HEK293T (cell line): Measurements from ENCODE around the gene ITGA11.
A peak's percentile ranks its signal among the peaks of the same experiment; 100 is the strongest.

ENCODE experiments used
- CTCF ChIA-PET: fragments of 350-600 bp; formaldehyde crosslinking; extraction: SDS; loops from one replicate; lab custom pipeline; 2021; ENCODE audit warnings: antibody characterized with exemption, inconsistent platforms; lab: Yijun Ruan, JAX
- POLR2A ChIA-PET: fragments of 350-600 bp; formaldehyde crosslinking; extraction: SDS; loops from one replicate; lab custom pipeline; 2020; ENCODE audit warnings: antibody characterized with exemption, inconsistent platforms; lab: Yijun Ruan, JAX
- DNase-seq: peaks from one replicate; pipeline ENCODE4 v3.0.0; 2012; ENCODE audit warnings: mixed read lengths; ENCODE audit errors: extremely low spot score
- ARNT ChIP-seq: fragments of 450-650 bp; IDR thresholded peaks from 2 replicates; pipeline ENCODE4 v1.6.1; 2017; ENCODE audit warnings: mild to moderate bottlenecking
- BHLHE40 ChIP-seq: fragments of 450-650 bp; IDR thresholded peaks from 2 replicates; pipeline ENCODE4 v1.6.1; 2016; ENCODE audit warnings: mild to moderate bottlenecking, moderate library complexity, borderline replicate concordance
- CTBP1 ChIP-seq: fragments of 450-650 bp; IDR thresholded peaks from 2 replicates; pipeline ENCODE4 v1.6.1; 2016; ENCODE audit warnings: borderline replicate concordance
- ELF4 ChIP-seq: fragments of 450-650 bp; IDR thresholded peaks from 2 replicates; pipeline ENCODE4 v1.6.1; 2017; ENCODE audit warnings: antibody characterized with exemption
- FOXA1 ChIP-seq: fragments of 450-650 bp; IDR thresholded peaks from 2 replicates; pipeline ENCODE4 v1.6.1; 2016; ENCODE audit warnings: mild to moderate bottlenecking
- FOXK2 ChIP-seq: fragments of 450-650 bp; IDR thresholded peaks from 2 replicates; pipeline ENCODE4 v1.6.1; 2016; ENCODE audit warnings: mild to moderate bottlenecking
- FOXM1 ChIP-seq: fragments of 450-650 bp; IDR thresholded peaks from 2 replicates; pipeline ENCODE4 v1.6.1; 2017; ENCODE audit warnings: mild to moderate bottlenecking, borderline replicate concordance
- HDGF ChIP-seq: fragments of 450-650 bp; IDR thresholded peaks from 2 replicates; pipeline ENCODE4 v1.6.1; 2017; ENCODE audit warnings: antibody characterized with exemption, borderline replicate concordance
- L3MBTL2 ChIP-seq: fragments of 450-650 bp; conservative IDR thresholded peaks from 2 replicates; pipeline ENCODE4 v1.6.1; 2016; ENCODE audit warnings: mild to moderate bottlenecking
- LEF1 ChIP-seq: fragments of 450-650 bp; IDR thresholded peaks from 2 replicates; pipeline ENCODE4 v1.6.1; 2017; ENCODE audit warnings: mild to moderate bottlenecking, borderline replicate concordance
- NFRKB ChIP-seq: fragments of 450-650 bp; IDR thresholded peaks from 2 replicates; pipeline ENCODE4 v1.6.1; 2016; ENCODE audit warnings: mild to moderate bottlenecking, moderate library complexity
- SP1 ChIP-seq: fragments of 450-650 bp; IDR thresholded peaks from 2 replicates; pipeline ENCODE4 v1.6.1; 2017
- SUZ12 ChIP-seq: fragments of 450-650 bp; IDR thresholded peaks from 2 replicates; pipeline ENCODE4 v1.6.1; 2016; ENCODE audit warnings: mild to moderate bottlenecking
- TARDBP ChIP-seq: fragments of 450-650 bp; IDR thresholded peaks from 2 replicates; pipeline ENCODE4 v1.6.1; 2016
- ZNF384 ChIP-seq: fragments of 450-650 bp; IDR thresholded peaks from 2 replicates; pipeline ENCODE4 v1.6.1; 2016
- TF ChIP-seq, protein P1 (sequence below): fragments of 450-650 bp; IDR thresholded peaks from 2 replicates; pipeline ENCODE4 v1.6.1; 2016

The ITGA11 gene

DNA sequence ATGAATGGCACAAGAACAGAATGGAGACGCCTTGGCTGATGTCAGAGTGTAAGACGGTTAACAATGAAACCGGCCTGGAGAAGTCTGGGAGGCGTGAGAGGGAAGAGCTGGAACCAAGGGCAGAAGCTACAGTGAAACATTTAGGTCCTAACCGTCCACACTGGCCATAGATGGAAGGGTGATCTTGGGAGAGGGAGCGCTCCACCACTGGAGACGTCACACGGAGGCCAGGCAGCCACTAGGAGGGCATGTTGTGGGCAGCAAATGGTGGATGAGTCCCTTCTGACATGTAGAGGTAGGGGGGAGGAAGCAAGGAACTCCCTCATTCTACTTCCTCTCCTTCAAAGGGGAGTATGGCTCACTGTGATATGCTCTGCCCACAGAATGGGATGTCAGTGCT is 130.7 kb downstream of the ITGA11 start:
- ChIA-PET CTCF (no interaction called here), POLR2A (no interaction called here)
- TF ChIP-seq HDGF = no peak
- TF ChIP-seq NFRKB = no peak
- no peak for TF ChIP-seq BHLHE40
- no peak for TF ChIP-seq FOXA1
- TF ChIP-seq, protein P1, sequence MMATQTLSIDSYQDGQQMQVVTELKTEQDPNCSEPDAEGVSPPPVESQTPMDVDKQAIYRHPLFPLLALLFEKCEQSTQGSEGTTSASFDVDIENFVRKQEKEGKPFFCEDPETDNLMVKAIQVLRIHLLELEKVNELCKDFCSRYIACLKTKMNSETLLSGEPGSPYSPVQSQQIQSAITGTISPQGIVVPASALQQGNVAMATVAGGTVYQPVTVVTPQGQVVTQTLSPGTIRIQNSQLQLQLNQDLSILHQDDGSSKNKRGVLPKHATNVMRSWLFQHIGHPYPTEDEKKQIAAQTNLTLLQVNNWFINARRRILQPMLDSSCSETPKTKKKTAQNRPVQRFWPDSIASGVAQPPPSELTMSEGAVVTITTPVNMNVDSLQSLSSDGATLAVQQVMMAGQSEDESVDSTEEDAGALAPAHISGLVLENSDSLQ = no peak
- TF ChIP-seq L3MBTL2 = no peak
- TF ChIP-seq SUZ12 = no peak
- no peak for TF ChIP-seq ELF4
- no peak for TF ChIP-seq ARNT
- no peak for TF ChIP-seq LEF1
- TF ChIP-seq ZNF384 = no peak
- TF ChIP-seq CTBP1 = no peak
- no peak for TF ChIP-seq TARDBP
- TF ChIP-seq SP1 = no peak

DNA sequence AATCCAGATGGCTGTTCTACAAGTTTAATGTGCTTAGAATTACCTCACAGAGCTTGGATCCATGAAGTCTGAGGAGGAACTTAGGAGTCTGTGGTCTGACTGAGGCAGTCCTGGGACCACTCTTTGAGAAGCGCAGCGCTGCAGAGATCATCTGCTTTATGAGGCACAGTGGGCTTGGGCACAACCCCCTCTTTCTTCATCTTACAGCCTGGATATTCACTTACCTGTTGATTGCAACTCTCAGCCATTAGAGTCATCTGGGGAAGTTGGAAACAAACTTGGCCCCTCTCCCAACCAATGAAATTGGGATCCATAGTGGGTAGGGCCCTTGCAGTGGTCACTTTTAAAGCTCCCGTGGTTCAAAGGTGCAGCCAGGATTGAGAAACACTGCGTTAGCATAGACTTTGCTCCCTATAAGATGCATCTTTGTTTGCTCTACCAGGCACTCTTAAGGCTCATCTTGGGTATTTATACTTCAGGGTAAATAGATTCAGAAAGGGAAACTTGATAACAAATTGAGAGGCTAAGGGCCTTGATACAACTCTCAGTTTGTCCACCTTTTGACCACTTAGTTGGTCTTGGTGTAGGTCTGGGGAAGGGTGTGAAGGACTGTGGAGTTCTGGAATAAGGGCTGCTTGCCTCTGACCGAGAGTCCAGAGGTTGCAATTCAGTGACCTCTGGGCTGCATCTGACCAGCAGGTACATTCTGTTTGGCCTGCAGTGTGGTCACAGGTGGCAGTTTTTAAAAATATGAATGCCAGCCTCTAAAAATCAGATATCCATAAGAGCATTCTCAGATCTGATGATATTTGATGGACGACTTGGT is 131.6 kb downstream of the ITGA11 start:
- DNase-seq = no peak
- ChIA-PET POLR2A (interaction anchor here (0.8 to 1.7 kb wide), 3 partner anchors 11 to 22 kb away, joined by 3 to 9 read pairs (median 5); partner anchors contain the start of gene FEM1B), CTCF (no interaction called here)
- TF ChIP-seq HDGF = no peak
- no peak for TF ChIP-seq FOXM1
- TF ChIP-seq NFRKB = no peak
- no peak for TF ChIP-seq ZNF384
- TF ChIP-seq BHLHE40 = no peak
- TF ChIP-seq CTBP1 = no peak
- TF ChIP-seq FOXA1 = no peak
- TF ChIP-seq ELF4 = no peak
- TF ChIP-seq, protein P1 = no peak
- no peak for TF ChIP-seq FOXK2
- no peak for TF ChIP-seq LEF1
- no peak for TF ChIP-seq ARNT

More for the DNA sequence above, 130.7 kb downstream of the ITGA11 start:
- DNase-seq = peak; percentile 4

DNA sequence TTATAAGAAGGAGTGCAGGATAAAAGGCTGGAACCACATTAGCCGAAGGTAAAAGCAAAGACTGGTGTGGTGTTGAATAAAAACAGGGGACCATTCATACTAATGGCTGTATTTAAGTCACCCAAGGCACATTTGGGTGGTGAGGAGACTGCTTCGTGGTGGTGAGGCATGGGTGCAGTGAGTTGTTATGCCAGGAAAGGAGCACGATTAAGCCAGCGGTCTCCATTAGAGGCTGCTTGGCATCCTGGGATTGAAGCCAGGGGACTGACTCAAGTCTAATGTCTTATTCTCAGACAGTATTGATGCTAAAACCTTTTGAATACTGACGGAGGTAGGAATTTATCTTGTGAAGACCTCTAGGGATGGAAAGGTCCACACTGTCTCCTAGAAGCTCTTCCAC is 132.5 kb downstream of the ITGA11 start:
- ChIA-PET POLR2A (interaction anchor here (0.8 to 1.7 kb wide), 3 partner anchors 10 to 22 kb away, joined by 3 to 9 read pairs (median 5); partner anchors contain the start of gene FEM1B), CTCF (interaction anchor here (1.3 kb wide), 1 partner anchor 19 kb away, joined by 4 read pairs; no protein-coding TSS in a partner anchor)
- no peak for TF ChIP-seq FOXM1
- no peak for TF ChIP-seq ARNT
- TF ChIP-seq FOXA1 = no peak
- no peak for TF ChIP-seq FOXK2
- TF ChIP-seq SP1 = no peak
- DNase-seq = no peak

DNA sequence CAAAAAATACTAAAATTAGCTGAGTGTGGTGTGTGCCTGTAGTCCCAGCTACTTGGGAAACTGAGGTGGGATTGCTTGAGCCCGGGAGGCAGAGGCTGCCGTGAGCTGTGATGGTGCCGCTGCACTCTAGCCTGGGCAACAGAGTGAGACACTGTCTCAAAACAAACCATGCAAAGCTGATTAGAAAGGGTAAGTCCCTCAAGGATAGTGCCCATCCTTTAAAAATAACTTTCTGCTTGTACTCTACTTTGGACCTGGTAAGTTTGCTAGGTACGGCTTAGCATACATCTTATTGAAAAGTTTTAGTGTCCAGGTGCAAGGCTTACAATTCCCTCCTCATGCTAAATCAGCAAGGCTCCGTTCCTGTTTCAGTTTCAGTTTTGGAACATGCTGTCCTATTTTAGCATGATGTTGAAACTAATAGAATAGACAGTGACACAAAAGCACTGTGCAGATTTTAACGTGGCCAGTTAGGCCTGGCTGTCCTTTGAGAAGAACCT is 133.0 kb downstream of the ITGA11 start:
- TF ChIP-seq L3MBTL2 (no peak), NFRKB (no peak), HDGF (no peak), BHLHE40 (no peak), CTBP1 (no peak), FOXK2 (no peak), LEF1 (no peak)
- TF ChIP-seq, protein P1 = no peak
- ChIA-PET CTCF (interaction anchor here (0.7 to 1.3 kb wide), 2 partner anchors 7 to 18 kb away, joined by 4 to 5 read pairs; no protein-coding TSS in a partner anchor), POLR2A (interaction anchor here (1.7 kb wide), 1 partner anchor 10 kb away, joined by 5 read pairs; no protein-coding TSS in a partner anchor)
- no peak for DNase-seq

DNA sequence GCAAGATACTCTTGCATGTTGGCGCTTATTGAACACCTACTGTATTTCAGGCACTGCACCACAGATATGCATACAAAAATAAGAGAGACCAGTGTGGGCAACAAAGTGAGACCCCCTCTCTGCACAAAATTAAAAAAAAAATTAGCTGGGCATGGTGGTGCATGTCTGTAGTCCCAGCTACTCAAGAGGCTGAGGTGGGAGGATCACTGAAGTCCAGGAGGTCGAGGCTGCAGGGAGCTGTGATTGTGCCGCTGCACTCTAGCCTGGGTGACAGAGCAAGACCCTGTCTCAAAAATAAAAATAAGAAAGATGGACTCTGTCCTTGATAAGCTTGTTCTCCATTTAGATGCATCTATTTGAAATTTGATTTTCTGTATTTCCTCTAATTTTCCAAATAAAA is 133.6 kb downstream of the ITGA11 start:
- ChIA-PET CTCF (interaction anchor here (0.7 to 1.3 kb wide), 2 partner anchors 8 to 18 kb away, joined by 4 to 5 read pairs; no protein-coding TSS in a partner anchor), POLR2A (no interaction called here)
- DNase-seq = no peak
- TF ChIP-seq, protein P1 = no peak
- TF ChIP-seq HDGF (no peak), ELF4 (no peak), LEF1 (no peak), FOXA1 (no peak), FOXK2 (no peak), BHLHE40 (no peak), FOXM1 (no peak), ZNF384 (no peak), ARNT (no peak), L3MBTL2 (no peak), NFRKB (no peak), CTBP1 (no peak), SUZ12 (no peak), SP1 (no peak), TARDBP (no peak)
